SU-DHL-6 (cell line): ENCODE results near the gene NNMT.

ENCODE experiments used
- H2AFZ ChIP-seq: fragments of 200-600 bp; sonication (generic); 2 replicates; pipeline ENCODE4 v1.6.1; 2014; ENCODE audit warnings: low read depth, mild to moderate bottlenecking, moderate library complexity, mixed read lengths, antibody characterized with exemption, low read length; ENCODE audit not compliant: severe bottlenecking
- H3F3A ChIP-seq: fragments of 200-600 bp; shearing (Covaris generic); 2 replicates; pipeline ENCODE4 v1.6.0; 2016; ENCODE audit warnings: antibody characterized with exemption, mild to moderate bottlenecking; ENCODE audit not compliant: insufficient read depth
- H3K27ac ChIP-seq: fragments of 200-600 bp; sonication (generic); 2 replicates; pipeline ENCODE4 v1.5.1; 2016; ENCODE audit warnings: low read depth, mild to moderate bottlenecking, low read length, moderate library complexity, mixed read lengths
- H3K27me3 ChIP-seq: fragments of 200-600 bp; sonication (generic), shearing (Covaris generic); 2 replicates; pipeline ENCODE4 v1.6.0; 2014; ENCODE audit warnings: mild to moderate bottlenecking, low read length
- H3K36me3 ChIP-seq: fragments of 200-600 bp; sonication (generic); 2 replicates; pipeline ENCODE4 v1.6.1; 2014; ENCODE audit warnings: mild to moderate bottlenecking, low read length, mixed read lengths
- H3K4me2 ChIP-seq: fragments of 300-600, 200-600 bp; shearing (Covaris generic), sonication (generic); 2 replicates; pipeline ENCODE4 v1.6.0; 2014; ENCODE audit warnings: low read length, low read depth, mild to moderate bottlenecking; ENCODE audit not compliant: poor library complexity, severe bottlenecking
- H3K4me3 ChIP-seq: fragments of 200-600 bp; sonication (generic); 2 replicates; pipeline ENCODE4 v1.5.1; 2014; ENCODE audit warnings: antibody characterized with exemption, low read length, mild to moderate bottlenecking, mixed read lengths; ENCODE audit not compliant: insufficient read depth, poor library complexity, severe bottlenecking
- H3K79me2 ChIP-seq: fragments of 200-600 bp; sonication (generic); 2 replicates; pipeline ENCODE4 v1.6.1; 2014; ENCODE audit warnings: mild to moderate bottlenecking, low read length, moderate library complexity; ENCODE audit not compliant: insufficient read depth
- H3K9ac ChIP-seq: fragments of 200-600 bp; sonication (generic); 2 replicates; pipeline ENCODE4 v1.7.0; 2014; ENCODE audit warnings: mild to moderate bottlenecking, low read length
- H3K9me2 ChIP-seq: fragments of 200-600 bp; sonication (generic); replicated peaks from 2 replicates; pipeline ENCODE4 v1.6.1; 2014; ENCODE audit warnings: low read length; ENCODE audit not compliant: insufficient read depth
- H3K9me3 ChIP-seq: fragments of 200-600 bp; sonication (generic); 2 replicates; pipeline ENCODE4 v1.6.1; 2014; ENCODE audit warnings: low read length, mixed read lengths; ENCODE audit not compliant: insufficient read depth
- H4K20me1 ChIP-seq: fragments of 200-600 bp; sonication (generic); 2 replicates; pipeline ENCODE4 v1.6.1; 2014; ENCODE audit warnings: low read depth, mild to moderate bottlenecking, antibody characterized with exemption, low read length, moderate library complexity, mixed read lengths
- EZH2phosphoT487 ChIP-seq: fragments of 200-600 bp; sonication (generic), shearing (Covaris generic); conservative IDR thresholded peaks from 2 replicates; pipeline ENCODE4 v1.6.1; 2018; ENCODE audit warnings: mild to moderate bottlenecking, antibody characterized with exemption, low read length, moderate library complexity, mixed read lengths
- TF ChIP-seq, protein P1 (sequence below): fragments of 200-600 bp; sonication (generic); IDR thresholded peaks from one replicate; pipeline ENCODE4 v1.5.1; 2017; ENCODE audit warnings: antibody characterized with exemption, mild to moderate bottlenecking, low read length, moderate library complexity; ENCODE audit not compliant: insufficient read depth, poor library complexity, severe bottlenecking

Gene NNMT

DNA sequence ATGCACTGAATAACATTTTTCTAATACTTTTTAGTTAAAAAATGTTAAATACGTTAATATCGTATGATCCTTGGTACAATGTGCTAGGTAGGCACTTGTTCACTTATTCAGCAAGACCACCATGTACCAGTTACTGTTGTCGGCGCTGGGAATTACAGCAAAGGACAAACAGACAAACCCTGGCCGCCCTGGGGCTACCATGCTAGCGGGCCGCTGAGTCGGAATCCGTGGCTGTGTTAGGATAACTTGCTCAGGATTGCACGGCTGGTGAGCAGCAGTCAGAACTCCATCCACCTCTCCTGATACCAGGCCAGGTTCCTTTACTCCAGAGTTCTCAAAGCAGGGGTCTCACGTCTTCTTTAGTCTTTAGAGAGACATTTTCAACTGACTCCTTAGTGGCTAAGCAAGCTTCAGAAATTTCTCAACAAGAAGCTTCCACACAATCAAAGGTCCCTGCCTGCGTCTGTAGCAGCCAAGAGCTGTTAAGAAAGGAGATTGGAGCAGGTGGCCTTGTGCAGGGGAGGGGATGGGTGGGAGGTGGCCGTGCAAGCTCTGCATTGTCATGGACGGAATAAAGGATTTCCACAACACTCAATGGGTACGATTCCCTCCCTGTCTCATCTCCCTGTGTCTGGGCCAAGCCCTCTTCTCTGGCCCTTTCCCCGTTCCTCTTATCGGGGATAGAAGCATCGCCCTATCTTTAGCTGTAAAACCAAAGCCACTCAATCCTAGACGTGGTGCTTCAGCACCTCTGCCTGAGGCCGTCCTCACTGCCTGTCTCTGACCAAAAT lies 39.8 kb upstream of the NNMT start:
- no peak overlapping the region for H2AFZ ChIP-seq
- no peaks in the 10 kb centered on the region for H3F3A ChIP-seq
- no peak overlapping the region for H3K4me2 ChIP-seq
- no peaks in the 10 kb centered on the region for H4K20me1 ChIP-seq
- H3K9ac ChIP-seq, result no peak overlapping the region
- no peaks in the 10 kb centered on the region for H3K79me2 ChIP-seq
- H3K9me2 ChIP-seq, result no peaks in the 10 kb centered on the region
- TF ChIP-seq EZH2phosphoT487, result no peak
- TF ChIP-seq, protein P1, sequence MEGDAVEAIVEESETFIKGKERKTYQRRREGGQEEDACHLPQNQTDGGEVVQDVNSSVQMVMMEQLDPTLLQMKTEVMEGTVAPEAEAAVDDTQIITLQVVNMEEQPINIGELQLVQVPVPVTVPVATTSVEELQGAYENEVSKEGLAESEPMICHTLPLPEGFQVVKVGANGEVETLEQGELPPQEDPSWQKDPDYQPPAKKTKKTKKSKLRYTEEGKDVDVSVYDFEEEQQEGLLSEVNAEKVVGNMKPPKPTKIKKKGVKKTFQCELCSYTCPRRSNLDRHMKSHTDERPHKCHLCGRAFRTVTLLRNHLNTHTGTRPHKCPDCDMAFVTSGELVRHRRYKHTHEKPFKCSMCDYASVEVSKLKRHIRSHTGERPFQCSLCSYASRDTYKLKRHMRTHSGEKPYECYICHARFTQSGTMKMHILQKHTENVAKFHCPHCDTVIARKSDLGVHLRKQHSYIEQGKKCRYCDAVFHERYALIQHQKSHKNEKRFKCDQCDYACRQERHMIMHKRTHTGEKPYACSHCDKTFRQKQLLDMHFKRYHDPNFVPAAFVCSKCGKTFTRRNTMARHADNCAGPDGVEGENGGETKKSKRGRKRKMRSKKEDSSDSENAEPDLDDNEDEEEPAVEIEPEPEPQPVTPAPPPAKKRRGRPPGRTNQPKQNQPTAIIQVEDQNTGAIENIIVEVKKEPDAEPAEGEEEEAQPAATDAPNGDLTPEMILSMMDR, result no peak
- no peaks in the 10 kb centered on the region for H3K36me3 ChIP-seq
- H3K27me3 ChIP-seq, result no peaks in the 10 kb centered on the region
- H3K27ac ChIP-seq, result no peak overlapping the region
- no peaks in the 10 kb centered on the region for H3K9me3 ChIP-seq
- no peak overlapping the region for H3K4me3 ChIP-seq

DNA sequence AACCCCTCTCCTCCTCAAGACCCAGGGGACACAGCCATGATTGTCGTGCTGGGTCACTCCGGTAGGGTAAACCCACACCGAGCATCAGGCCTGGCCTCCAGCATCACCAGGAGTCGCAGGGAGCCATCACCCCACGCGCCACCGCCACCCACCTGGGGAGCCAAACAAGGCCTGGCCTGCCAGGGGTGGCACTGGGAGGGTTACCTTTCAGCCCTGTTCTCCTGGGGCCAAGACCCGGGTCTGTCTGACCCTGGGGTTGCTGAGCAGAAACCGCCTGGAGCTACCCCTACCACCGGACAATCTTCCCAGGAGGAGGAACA lies 39.3 kb upstream of the NNMT start:
- no peaks in the 10 kb centered on the region for H4K20me1 ChIP-seq
- H3K9me2 ChIP-seq, result no peaks in the 10 kb centered on the region
- H3K36me3 ChIP-seq, result no peaks in the 10 kb centered on the region
- H3K27me3 ChIP-seq, result no peaks in the 10 kb centered on the region
- H3K79me2 ChIP-seq, result no peaks in the 10 kb centered on the region
- TF ChIP-seq, protein P1, result no peak
- TF ChIP-seq EZH2phosphoT487, result no peak
- no peak overlapping the region for H2AFZ ChIP-seq
- no peaks in the 10 kb centered on the region for H3K9me3 ChIP-seq
- no peak overlapping the region for H3K9ac ChIP-seq
- no peak overlapping the region for H3K4me3 ChIP-seq
- no peak overlapping the region for H3K4me2 ChIP-seq
- no peak overlapping the region for H3K27ac ChIP-seq
- H3F3A ChIP-seq, result no peaks in the 10 kb centered on the region

- H3K9me3 ChIP-seq, result no peaks in the 10 kb centered on the region
- no peaks in the 10 kb centered on the region for H3K36me3 ChIP-seq
- no peak overlapping the region for H3K9ac ChIP-seq
- no peak overlapping the region for H3K4me2 ChIP-seq
- TF ChIP-seq, protein P1, result no peak
- TF ChIP-seq EZH2phosphoT487, result no peak
- H3F3A ChIP-seq, result no peaks in the 10 kb centered on the region
- no peaks in the 10 kb centered on the region for H3K9me2 ChIP-seq
- no peak overlapping the region for H3K27ac ChIP-seq
- H2AFZ ChIP-seq, result no peak overlapping the region
- H3K4me3 ChIP-seq, result no peak overlapping the region
- no peaks in the 10 kb centered on the region for H3K79me2 ChIP-seq
- no peaks in the 10 kb centered on the region for H3K27me3 ChIP-seq
- no peaks in the 10 kb centered on the region for H4K20me1 ChIP-seq
Measured at GRCh38 chr11:114257621-114258558, 38.3 kb upstream of the NNMT start.
